Activated T-cell treated with anti-CD3 and anti-CD28 coated beads, Interleukin-2, amount 50 U/mL, for 24 hours (primary cell): Measurements from ENCODE around the gene TMEM50B.
"Not testable (repeated sequence)": the region's sequence is repeated elsewhere in the genome, so short reads cannot be mapped to it uniquely, and the experiment has no call there.

ENCODE experiments used
- DNase-seq: peaks from one replicate; pipeline ENCODE4 v3.0.0-alpha.2; 2020
- H3K27ac Mint-ChIP-seq: 2 replicates; pipeline ENCODE4 v1.8.0; 2020; ENCODE audit warnings: mild to moderate bottlenecking, mixed read lengths
- H3K27me3 Mint-ChIP-seq: 2 replicates; pipeline ENCODE4 v1.8.0; 2020; ENCODE audit warnings: mixed read lengths
- H3K36me3 Mint-ChIP-seq: 2 replicates; pipeline ENCODE4 v1.8.0; 2020; ENCODE audit warnings: low read depth, mixed read lengths
- H3K4me1 Mint-ChIP-seq: 2 replicates; pipeline ENCODE4 v1.8.0; 2020; ENCODE audit warnings: low read depth, mixed read lengths
- H3K4me3 Mint-ChIP-seq: 2 replicates; pipeline ENCODE4 v1.8.0; 2020; ENCODE audit warnings: mild to moderate bottlenecking, moderate library complexity, mixed read lengths
- H3K9me3 Mint-ChIP-seq: 2 replicates; pipeline ENCODE4 v1.8.0; 2020; ENCODE audit warnings: mixed read lengths

TMEM50B gene

DNA sequence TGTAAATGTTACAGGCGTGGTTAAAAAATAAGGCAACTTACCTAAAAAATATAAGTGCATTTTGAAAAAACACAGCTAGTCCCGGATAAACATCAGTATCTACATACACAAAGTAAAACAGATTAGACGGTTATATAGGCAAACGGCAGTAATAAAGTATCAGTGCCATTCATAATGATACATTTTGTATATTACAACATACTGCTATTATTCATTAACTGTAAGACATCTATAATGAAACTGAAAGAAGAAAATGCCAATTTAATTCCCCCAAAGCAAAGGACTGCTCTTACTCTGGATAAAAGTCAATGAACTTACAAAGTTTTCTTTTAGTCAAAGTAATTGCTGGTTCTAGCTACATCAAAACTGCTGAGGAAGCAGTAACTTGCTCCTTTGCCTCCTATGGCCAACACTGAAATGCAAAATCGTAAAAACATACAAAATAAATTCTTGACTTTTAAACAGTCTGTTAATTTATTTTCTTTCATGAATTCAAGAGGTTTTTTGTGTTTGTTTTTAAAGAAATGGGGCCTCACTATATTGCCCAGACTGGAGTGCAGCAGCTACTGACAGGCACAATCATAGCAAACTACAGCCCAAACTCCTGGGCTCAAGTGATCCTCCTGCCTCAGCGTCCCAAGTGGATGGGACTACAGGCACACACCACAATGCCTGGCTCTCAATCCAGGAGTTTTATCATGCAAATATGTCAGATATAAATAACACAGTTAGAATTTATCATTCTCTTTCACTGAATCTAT lies 23.9 kb downstream of the TMEM50B start:
- H3K27me3 Mint-ChIP-seq = no peaks in the 10 kb centered on the region
- no peak overlapping the region for H3K27ac Mint-ChIP-seq
- no peaks in the 10 kb centered on the region for H3K9me3 Mint-ChIP-seq
- peaks cover 4% of the 10 kb centered on the region for H3K4me1 Mint-ChIP-seq
- H3K4me3 Mint-ChIP-seq = no peak overlapping the region
- no peak for DNase-seq
- H3K36me3 Mint-ChIP-seq = peaks cover 45% of the 10 kb centered on the region

DNA sequence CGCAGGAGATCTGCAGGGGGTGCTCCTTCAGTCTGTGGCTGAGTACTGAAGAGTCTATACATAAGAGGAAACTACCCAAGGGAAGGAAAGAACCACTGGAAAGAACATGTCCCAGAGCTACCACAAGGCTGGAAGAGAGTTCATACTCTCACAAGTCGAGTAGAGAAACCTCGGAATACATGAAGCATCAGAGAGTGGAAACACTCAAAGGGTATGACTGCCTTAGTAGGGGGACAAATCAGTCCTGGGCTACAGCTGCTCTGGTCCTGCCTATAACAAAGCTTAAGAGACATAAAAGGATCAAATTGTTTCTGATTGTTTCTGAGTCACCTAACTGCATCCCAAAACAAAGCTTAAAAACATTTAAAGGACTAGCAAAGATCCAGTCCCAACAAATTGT lies 27.4 kb downstream of the TMEM50B start:
- H3K9me3 Mint-ChIP-seq = no peaks in the 10 kb centered on the region
- peaks cover 4% of the 10 kb centered on the region for H3K4me1 Mint-ChIP-seq
- no peak overlapping the region for H3K27ac Mint-ChIP-seq
- no peak for DNase-seq
- no peaks in the 10 kb centered on the region for H3K27me3 Mint-ChIP-seq
- peaks cover 26% of the 10 kb centered on the region for H3K36me3 Mint-ChIP-seq
- no peak overlapping the region for H3K4me3 Mint-ChIP-seq

DNA sequence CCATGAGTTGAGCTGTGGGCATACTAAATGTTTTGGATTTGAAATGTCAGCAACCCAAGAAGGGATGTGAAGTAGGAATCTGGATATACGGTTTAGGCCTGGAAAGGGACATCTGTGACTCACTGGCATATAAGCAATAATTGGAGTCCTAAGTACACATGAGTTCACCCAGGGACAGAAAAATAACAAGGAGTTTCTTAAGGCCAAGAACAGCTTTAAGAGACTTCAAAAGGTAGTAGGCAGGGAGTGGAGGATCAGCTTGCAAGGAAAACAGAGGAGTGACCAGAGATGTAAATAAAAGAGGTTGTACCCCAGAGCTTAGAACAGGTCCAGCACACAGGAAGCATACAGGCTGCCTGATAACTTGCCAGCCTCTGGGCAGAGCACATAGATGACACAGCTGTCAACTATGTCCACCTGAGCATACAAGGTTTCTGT lies 28.1 kb downstream of the TMEM50B start:
- DNase-seq = no peak
- H3K4me3 Mint-ChIP-seq = no peak overlapping the region
- H3K27me3 Mint-ChIP-seq = no peaks in the 10 kb centered on the region
- H3K27ac Mint-ChIP-seq = no peak overlapping the region
- H3K4me1 Mint-ChIP-seq = peaks cover 4% of the 10 kb centered on the region
- H3K36me3 Mint-ChIP-seq = peaks cover 27% of the 10 kb centered on the region
- H3K9me3 Mint-ChIP-seq = no peaks in the 10 kb centered on the region

DNA sequence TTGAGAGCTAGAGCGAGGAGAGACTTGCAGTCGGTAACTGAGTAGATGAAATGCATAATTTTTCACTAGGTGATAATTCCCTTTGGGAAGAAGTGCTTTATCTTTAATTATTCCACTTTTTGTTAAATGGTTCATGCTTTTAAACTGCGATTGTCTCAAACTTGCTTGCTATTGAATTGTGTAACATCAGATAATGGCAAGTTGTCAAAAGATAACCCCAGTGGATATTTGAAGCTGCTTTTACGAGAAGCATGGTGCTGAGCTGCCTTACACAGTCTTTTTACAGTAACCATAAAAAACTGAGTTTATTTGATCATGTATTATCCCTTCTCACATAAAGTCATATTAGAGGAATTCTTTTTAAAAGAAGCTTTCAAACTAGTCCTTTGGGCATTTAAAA lies 30.2 kb downstream of the TMEM50B start:
- H3K27ac Mint-ChIP-seq = no peak overlapping the region
- H3K4me1 Mint-ChIP-seq = peaks cover 6% of the 10 kb centered on the region
- peaks cover 22% of the 10 kb centered on the region for H3K36me3 Mint-ChIP-seq
- DNase-seq = no peak
- no peaks in the 10 kb centered on the region for H3K9me3 Mint-ChIP-seq
- no peaks in the 10 kb centered on the region for H3K27me3 Mint-ChIP-seq
- H3K4me3 Mint-ChIP-seq = no peak overlapping the region

DNA sequence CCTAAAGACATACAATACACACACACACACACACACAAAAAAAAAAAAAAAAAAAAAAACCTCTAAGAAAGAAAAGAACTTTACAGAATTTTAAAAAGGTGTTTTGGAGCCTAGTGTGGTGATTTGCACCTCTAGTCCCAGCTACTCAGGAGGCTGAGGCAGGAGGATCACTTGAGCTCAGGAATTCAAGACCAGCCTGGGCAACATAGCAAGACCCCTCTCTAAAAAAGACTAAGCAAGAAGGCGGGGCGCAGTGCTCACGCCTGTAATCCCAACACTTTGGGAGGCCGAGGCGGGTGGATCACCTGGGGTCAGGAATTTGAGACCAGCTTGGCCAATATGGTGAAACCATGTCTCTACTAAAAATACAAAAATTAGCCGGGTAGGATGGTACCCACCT lies 33.2 kb downstream of the TMEM50B start:
- H3K4me1 Mint-ChIP-seq, DNase-seq, H3K27me3 Mint-ChIP-seq, H3K27ac Mint-ChIP-seq, H3K4me3 Mint-ChIP-seq, H3K9me3 Mint-ChIP-seq: not testable (repeated sequence)
- peaks cover 21% of the 10 kb centered on the region for H3K36me3 Mint-ChIP-seq

DNA sequence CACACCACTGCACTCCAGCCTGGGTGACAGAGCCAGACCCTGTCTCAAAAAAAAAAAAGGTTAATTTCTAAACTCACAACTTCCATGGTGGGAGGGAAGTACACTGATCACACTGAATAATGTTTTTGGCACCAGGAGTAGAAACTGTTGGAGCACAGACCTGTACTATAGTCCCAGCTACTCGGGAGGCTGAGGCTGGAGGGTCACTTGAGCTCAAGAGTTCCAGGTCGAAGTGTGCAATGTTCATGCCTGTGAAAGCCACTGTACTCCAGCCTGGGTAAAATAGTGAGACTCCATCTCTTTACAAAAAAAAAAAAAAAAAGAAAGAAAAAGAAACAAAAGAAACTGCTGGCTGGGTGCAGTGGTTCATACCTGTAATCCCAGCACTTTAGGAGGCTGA lies 35.3 kb downstream of the TMEM50B start:
- DNase-seq = no peak
- Mint-ChIP-seq H3K36me3 (peaks cover 21% of the 10 kb centered on the region), H3K4me1 (peaks cover 3% of the 10 kb centered on the region), H3K27me3 (no peaks in the 10 kb centered on the region), H3K4me3 (no peak overlapping the region), H3K27ac (no peak overlapping the region), H3K9me3 (no peaks in the 10 kb centered on the region)

DNA sequence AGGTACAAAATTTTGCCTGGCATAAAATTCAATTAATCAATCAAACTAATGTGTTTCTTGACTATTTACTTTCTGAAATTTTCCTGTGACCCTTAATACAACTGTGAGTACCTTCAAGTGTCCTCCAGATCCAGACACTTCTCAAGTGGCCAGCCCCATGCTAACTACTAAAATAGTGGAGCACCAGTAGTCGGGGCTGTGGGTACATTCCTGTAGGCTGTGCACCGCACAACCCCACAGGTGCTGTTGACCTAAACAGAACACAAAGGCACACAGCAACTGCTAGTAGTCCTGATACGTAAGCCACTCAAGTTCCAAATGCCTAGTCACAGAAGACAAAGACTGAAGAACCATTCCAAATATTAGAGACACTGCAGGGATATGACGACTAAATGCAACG lies 36.6 kb downstream of the TMEM50B start:
- Mint-ChIP-seq H3K27me3 (no peaks in the 10 kb centered on the region), H3K36me3 (peaks cover 26% of the 10 kb centered on the region), H3K9me3 (no peaks in the 10 kb centered on the region), H3K27ac (no peak overlapping the region), H3K4me1 (peaks cover 3% of the 10 kb centered on the region), H3K4me3 (no peak overlapping the region)
- no peak for DNase-seq

DNA sequence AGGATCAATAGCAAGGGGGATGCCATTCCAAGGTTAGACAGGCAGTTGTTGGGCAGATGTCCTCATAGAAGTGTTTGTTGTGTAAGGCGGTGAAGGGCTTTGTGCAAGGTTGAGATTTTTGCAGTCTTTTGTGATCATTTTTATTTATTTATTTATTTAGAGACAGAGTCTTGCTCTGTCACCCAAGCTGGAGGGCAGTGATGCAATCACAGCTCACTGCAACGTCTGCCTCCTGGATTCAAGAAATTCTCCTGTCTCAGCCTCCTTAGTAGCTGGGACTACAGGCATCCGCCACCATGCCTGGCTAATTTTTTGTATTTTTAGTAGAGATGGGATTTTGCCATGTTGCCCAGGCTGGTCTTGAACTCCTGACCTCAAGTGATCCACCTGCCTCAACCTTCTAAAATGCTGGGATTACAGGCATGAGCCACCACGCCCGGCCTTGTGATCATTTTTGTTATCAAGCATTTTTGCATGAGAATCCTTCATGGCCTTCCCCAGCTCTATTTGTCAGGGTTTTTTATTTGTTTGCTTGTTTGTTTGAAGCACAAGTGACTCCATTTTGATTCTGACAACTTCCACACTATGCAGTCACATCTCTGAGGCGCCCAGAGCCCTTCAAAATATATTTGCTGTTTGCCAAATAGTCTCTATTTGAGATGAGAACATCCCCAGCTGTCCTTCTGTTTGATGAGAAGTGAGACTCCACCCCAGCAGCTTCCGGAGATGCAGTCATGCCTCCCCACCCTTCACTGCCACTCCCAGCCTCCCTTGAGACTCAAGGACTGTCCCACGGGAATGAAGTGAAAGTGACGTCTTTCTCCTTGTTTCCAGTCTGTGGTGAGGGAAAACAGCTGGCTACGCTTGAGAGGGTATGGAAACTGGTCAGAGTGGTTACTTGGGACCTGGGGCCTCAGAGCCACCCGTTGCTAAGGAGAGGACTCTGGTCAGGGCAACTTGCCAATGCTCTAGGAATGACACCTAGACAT lies 38.0 kb downstream of the TMEM50B start:
- peaks cover 36% of the 10 kb centered on the region for H3K36me3 Mint-ChIP-seq
- no peak overlapping the region for H3K4me3 Mint-ChIP-seq
- H3K4me1 Mint-ChIP-seq = peaks cover 3% of the 10 kb centered on the region
- no peak for DNase-seq
- no peak overlapping the region for H3K27ac Mint-ChIP-seq
- H3K9me3 Mint-ChIP-seq = no peaks in the 10 kb centered on the region
- no peaks in the 10 kb centered on the region for H3K27me3 Mint-ChIP-seq

DNA sequence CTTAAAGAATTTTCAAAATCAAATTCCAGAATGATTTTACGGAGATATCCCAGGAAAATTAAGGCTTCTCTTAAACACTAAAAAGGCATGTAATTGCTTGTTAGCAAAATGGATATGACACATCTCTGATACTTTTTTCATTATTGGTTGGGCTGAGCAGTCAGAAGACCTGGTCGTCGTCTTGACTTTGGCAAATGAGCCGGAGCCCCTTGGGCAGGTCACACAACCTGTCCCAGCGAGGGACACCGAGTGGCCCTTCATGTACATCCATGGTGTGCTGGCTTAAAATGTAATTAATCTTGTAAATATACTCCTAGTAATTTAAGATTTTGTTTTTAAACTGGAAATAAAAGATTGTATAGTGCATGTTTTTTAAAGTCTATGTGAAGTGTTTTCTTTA lies 42.6 kb downstream of the TMEM50B start:
- no peaks in the 10 kb centered on the region for H3K9me3 Mint-ChIP-seq

DNA sequence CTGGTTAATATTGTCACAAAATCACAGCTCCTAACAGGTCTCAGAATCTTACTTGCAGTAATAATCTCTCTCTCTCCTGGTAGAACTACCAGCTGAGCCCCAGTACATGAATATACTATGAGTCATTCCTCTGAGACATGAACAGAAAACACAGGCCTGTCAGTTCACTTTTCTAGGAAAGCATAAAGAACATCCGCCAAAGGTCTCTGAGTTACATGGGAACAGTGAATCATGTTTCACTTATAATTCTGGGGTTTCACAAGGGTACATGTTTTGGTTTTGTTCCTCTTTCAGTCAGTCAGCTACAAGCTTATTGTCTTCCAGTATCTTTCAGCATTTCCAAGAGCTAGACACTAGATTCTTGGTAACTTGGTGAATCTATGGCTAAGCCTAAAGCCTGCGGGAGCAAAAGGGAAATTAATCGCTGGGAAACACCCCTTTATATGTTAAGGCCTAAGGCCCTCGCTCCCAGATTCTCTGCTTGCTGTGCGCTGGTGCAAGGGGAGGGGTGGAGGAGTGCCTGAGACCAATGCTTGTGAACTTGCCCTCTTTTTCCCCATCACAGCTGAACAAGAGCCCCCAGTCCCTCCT lies 44.9 kb downstream of the TMEM50B start:
- DNase-seq = peak; percentile 58
- Mint-ChIP-seq H3K27me3 (no peaks in the 10 kb centered on the region), H3K4me3 (peak overlapping the region; percentile 43), H3K27ac (peak overlapping the region; percentile 91), H3K9me3 (no peaks in the 10 kb centered on the region), H3K36me3 (peaks cover 67% of the 10 kb centered on the region), H3K4me1 (peaks cover 31% of the 10 kb centered on the region)

More for the DNA sequence above, 42.6 kb downstream of the TMEM50B start:
- Mint-ChIP-seq H3K4me1 (peaks cover 31% of the 10 kb centered on the region), H3K4me3 (no peak overlapping the region), H3K27me3 (no peaks in the 10 kb centered on the region), H3K36me3 (peaks cover 51% of the 10 kb centered on the region), H3K27ac (no peak overlapping the region)
- DNase-seq = no peak

DNA sequence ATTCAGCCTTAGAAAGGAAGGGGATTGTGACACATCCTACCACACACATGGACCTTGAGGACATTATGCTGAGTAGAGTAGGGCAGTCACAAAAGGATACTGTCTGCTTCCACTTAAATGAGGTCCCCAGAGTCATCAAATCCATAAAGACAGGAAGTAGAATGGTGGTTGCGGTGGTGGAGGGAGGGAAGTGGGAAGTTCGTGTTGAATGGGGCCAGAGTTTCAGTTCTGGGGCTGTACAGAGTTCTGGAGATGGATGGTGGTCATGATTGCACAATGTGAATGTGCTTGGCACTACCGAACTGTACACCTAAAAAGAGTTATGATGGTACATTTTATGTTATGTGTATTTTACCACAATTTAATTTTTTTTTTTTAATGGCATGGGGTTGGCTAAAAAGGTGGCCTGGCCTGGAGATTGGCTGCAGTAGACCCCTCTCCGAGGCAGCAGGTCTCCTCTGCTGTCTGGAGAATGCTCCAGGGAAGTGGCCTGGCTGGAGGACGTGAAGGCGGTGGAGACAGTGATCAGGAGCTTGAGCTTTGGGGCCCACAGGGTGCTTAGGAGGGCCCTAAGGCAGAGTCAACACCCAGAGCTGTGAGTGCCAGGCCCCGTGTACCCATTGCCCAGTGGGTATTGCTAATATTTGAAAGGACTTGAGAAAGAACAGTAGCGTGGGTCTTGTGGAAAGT lies 46.2 kb downstream of the TMEM50B start:
- peak overlapping the region; percentile 74 for H3K27ac Mint-ChIP-seq
- H3K4me1 Mint-ChIP-seq = peaks cover 31% of the 10 kb centered on the region
- no peak overlapping the region for H3K4me3 Mint-ChIP-seq
- H3K27me3 Mint-ChIP-seq = no peaks in the 10 kb centered on the region
- H3K9me3 Mint-ChIP-seq = no peaks in the 10 kb centered on the region
- peaks cover 75% of the 10 kb centered on the region for H3K36me3 Mint-ChIP-seq
- DNase-seq = no peak

DNA sequence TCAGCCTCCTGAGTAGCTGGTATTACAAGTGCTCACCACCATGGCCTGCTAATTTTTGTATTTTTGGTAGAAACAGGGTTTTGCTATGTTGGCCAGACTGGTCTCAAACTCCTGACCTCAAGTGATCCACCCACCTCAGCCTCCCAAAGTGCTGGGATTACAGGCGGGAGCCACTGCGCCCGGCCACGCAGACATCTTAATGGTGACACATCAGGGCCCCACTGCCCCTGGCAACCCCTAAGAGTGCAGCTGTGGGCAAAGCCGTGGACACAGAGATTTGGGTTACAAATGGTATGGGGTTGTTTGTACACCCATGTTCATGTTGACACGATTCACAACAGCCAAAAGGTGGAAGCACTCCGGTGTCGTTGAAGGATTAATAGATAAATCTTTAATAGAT lies 46.8 kb downstream of the TMEM50B start:
- Mint-ChIP-seq H3K9me3 (no peaks in the 10 kb centered on the region), H3K27me3 (no peaks in the 10 kb centered on the region), H3K27ac (peak overlapping the region; percentile 26), H3K4me1 (peaks cover 31% of the 10 kb centered on the region), H3K36me3 (peaks cover 74% of the 10 kb centered on the region), H3K4me3 (no peak overlapping the region)
- DNase-seq = no peak

DNA sequence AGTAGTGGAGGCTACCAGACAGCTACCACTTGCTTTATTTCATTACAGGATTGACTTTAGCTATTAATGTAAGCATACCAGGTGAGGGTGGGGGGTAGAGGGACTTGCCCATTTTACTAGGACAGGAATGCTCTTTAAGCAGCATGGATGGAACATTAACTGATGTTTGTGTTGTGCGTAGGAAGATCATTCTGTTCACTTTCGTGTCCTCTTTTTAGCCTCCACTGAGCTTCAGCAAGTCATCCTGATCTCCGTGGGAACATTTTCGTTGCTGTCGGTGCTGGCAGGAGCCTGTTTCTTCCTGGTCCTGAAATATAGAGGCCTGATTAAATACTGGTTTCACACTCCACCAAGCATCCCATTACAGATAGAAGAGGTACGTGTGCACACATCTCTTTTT lies 47.3 kb downstream of the TMEM50B start:
- no peaks in the 10 kb centered on the region for H3K9me3 Mint-ChIP-seq
- H3K27me3 Mint-ChIP-seq = no peaks in the 10 kb centered on the region
- H3K4me1 Mint-ChIP-seq = peaks cover 31% of the 10 kb centered on the region
- H3K36me3 Mint-ChIP-seq = peaks cover 73% of the 10 kb centered on the region
- no peak for DNase-seq
- H3K4me3 Mint-ChIP-seq = no peak overlapping the region
- H3K27ac Mint-ChIP-seq = no peak overlapping the region

DNA sequence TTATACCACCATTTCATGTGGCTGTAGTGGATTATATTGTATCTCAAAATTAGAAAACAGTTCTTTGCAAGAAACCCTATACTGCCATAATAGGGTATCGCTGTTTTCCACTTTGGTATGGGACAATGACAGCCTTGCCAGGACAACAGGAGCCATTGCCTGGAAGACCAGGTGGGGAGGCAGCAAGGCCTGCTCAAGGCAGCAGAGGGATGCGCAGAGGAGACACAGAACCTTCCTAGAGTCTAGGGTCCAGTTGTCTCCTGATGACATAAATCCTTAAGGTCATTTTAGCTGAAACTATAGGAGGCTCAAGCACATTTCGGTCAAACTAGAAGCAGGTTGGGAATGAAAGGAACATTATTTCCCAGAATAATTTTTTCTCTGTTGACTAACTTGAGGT lies 48.9 kb downstream of the TMEM50B start:
- Mint-ChIP-seq H3K27me3 (no peaks in the 10 kb centered on the region), H3K27ac (no peak overlapping the region), H3K36me3 (peaks cover 72% of the 10 kb centered on the region), H3K4me3 (no peak overlapping the region), H3K4me1 (peaks cover 29% of the 10 kb centered on the region), H3K9me3 (no peaks in the 10 kb centered on the region)
- no peak for DNase-seq
